AG10803 (cell line): ENCODE data around the gene ADGRA1.

Source experiments
- DNase-seq: peaks from one replicate; pipeline ENCODE4 v3.0.0; 2010; ENCODE audit warnings: low read depth
- H3K4me3 ChIP-seq: 2 replicates; pipeline ENCODE4 v1.5.1; 2011; ENCODE audit warnings: mild to moderate bottlenecking, low read length, control low read depth
- CTCF ChIP-seq: conservative IDR thresholded peaks from 2 replicates; pipeline ENCODE4 v1.5.1; 2011; ENCODE audit warnings: mild to moderate bottlenecking, low read length, control low read depth, inconsistent platforms

The ADGRA1 gene

GRCh38 chr10:133141144-133141957 lies 53.6 kb downstream of the ADGRA1 start:
- TF ChIP-seq CTCF: no peak
- no peak for DNase-seq
- H3K4me3 ChIP-seq: no peak overlapping the region

GRCh38 chr10:133141958-133142340 lies 54.2 kb downstream of the ADGRA1 start:
- no peak for DNase-seq

GRCh38 chr10:133142523-133143199 lies 54.9 kb downstream of the ADGRA1 start:
- no peak for DNase-seq
- TF ChIP-seq CTCF: no peak
- no peak overlapping the region for H3K4me3 ChIP-seq

More at GRCh38 chr10:133141958-133142340, 54.2 kb downstream of the ADGRA1 start:
- H3K4me3 ChIP-seq: no peak overlapping the region
- no peak for TF ChIP-seq CTCF

- H3K4me3 ChIP-seq: no peak overlapping the region
- DNase-seq: no peak
- no peak for TF ChIP-seq CTCF
Measured at GRCh38 chr10:133143200-133143533, 55.4 kb downstream of the ADGRA1 start.

- TF ChIP-seq CTCF: no peak
- DNase-seq: no peak
- no peak overlapping the region for H3K4me3 ChIP-seq
Measured at GRCh38 chr10:133143546-133143945, 55.8 kb downstream of the ADGRA1 start.

- TF ChIP-seq CTCF: no peak
Measured at GRCh38 chr10:133144771-133145170, 57.0 kb downstream of the ADGRA1 start.

GRCh38 chr10:133150226-133150625 lies 62.5 kb downstream of the ADGRA1 start:
- no peak for DNase-seq
- H3K4me3 ChIP-seq: no peak overlapping the region
- TF ChIP-seq CTCF: no peak

More at GRCh38 chr10:133144771-133145170, 57.0 kb downstream of the ADGRA1 start:
- DNase-seq: no peak
- H3K4me3 ChIP-seq: no peak overlapping the region
